ENCODE results near the gene PSAP.
A peak's percentile ranks its signal among the peaks of the same experiment; 100 is the strongest.

The PSAP gene

GRCh38 chr10:71783917-71784678, 67.0 kb downstream of the PSAP start:
- DNase-seq (ENCODE audit: low read depth) = no peak

- no peak for DNase-seq (ENCODE audit: low read depth)
These were observed 68.0 kb downstream of the PSAP start for GRCh38 chr10:71782917-71783490.

GRCh38 chr10:71782221-71782916, 68.7 kb downstream of the PSAP start:
- no peak for DNase-seq (ENCODE audit: low read depth)

- no peak for DNase-seq (ENCODE audit: low read depth)
These were observed 70.3 kb downstream of the PSAP start for GRCh38 chr10:71780719-71781118.

- DNase-seq (ENCODE audit: low read depth) = no peak
These were observed 70.9 kb downstream of the PSAP start for GRCh38 chr10:71780156-71780555.

- DNase-seq (ENCODE audit: low read depth) = no peak
These were observed 71.4 kb downstream of the PSAP start for GRCh38 chr10:71779641-71780040.

GRCh38 chr10:71778071-71778825, 72.8 kb downstream of the PSAP start:
- DNase-seq (ENCODE audit: low read depth) = no peak

GRCh38 chr10:71777213-71777985, 73.7 kb downstream of the PSAP start:
- DNase-seq (ENCODE audit: low read depth) = no peak

- DNase-seq (ENCODE audit: low read depth) = no peak
These were observed 74.5 kb downstream of the PSAP start for GRCh38 chr10:71776481-71776925.

- no peak for DNase-seq (ENCODE audit: low read depth)
These were observed 75.9 kb downstream of the PSAP start for GRCh38 chr10:71774916-71775702.

- peak; percentile 63 for DNase-seq (ENCODE audit: low read depth)
These were observed 77.7 kb downstream of the PSAP start, which contains the start of gene VSIR for GRCh38 chr10:71773221-71773971. Gene VSIR, minus strand, starts transcription at chr10:71773520. Its CDS starts 81 bp downstream, at chr10:71773439.

GRCh38 chr10:71772832-71773220, 78.2 kb downstream of the PSAP start:
- no peak for DNase-seq (ENCODE audit: low read depth)

- DNase-seq (ENCODE audit: low read depth) = peak; percentile 81
These were observed 79.0 kb downstream of the PSAP start for GRCh38 chr10:71771821-71772617.

- no peak for DNase-seq (ENCODE audit: low read depth)
These were observed 79.8 kb downstream of the PSAP start for GRCh38 chr10:71771204-71771603.

GRCh38 chr10:71770789-71771188, 80.3 kb downstream of the PSAP start:
- DNase-seq (ENCODE audit: low read depth) = no peak

GRCh38 chr10:71770255-71770654, 80.8 kb downstream of the PSAP start:
- DNase-seq (ENCODE audit: low read depth) = peak; percentile 52

- DNase-seq (ENCODE audit: low read depth) = no peak
These were observed 81.7 kb downstream of the PSAP start for GRCh38 chr10:71769279-71769823.

GRCh38 chr10:71767420-71768035, 83.5 kb downstream of the PSAP start:
- DNase-seq (ENCODE audit: low read depth) = no peak
